Kidney capillary endothelial cell (primary cell): ENCODE measurements around the gene EEF1B2.
"Not testable (repeated sequence)": the region's sequence is repeated elsewhere in the genome, so short reads cannot be mapped to it uniquely, and the experiment has no call there.

Experiments
- DNase-seq: peaks from one replicate; pipeline ENCODE4 v3.0.0-alpha.2; 2018; ENCODE audit warnings: low spot score

The EEF1B2 gene

GRCh38 chr2:206164261-206164862 lies 4.7 kb downstream of the EEF1B2 start:
- peak; percentile 51 for DNase-seq

DNA sequence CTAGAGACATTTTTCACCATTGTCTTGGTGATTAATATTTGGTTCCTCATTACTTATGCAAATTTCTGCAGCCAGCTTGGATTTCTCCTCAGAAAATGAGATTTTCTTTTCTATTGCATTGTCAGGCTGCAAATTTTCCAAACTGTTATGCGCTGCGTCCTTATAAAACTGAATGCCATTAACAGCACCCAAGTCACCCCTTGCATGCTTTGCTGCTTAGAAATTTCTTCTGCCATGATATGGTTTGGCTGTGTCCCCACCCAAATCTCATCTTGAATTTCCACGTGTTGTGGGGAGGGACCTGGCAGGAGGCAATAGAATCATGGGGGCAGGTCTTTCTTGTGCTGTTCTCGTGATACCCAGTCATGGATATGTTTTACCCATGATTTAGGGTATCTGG lies 8.5 kb downstream of the EEF1B2 start:
- DNase-seq = not testable (repeated sequence)

DNA sequence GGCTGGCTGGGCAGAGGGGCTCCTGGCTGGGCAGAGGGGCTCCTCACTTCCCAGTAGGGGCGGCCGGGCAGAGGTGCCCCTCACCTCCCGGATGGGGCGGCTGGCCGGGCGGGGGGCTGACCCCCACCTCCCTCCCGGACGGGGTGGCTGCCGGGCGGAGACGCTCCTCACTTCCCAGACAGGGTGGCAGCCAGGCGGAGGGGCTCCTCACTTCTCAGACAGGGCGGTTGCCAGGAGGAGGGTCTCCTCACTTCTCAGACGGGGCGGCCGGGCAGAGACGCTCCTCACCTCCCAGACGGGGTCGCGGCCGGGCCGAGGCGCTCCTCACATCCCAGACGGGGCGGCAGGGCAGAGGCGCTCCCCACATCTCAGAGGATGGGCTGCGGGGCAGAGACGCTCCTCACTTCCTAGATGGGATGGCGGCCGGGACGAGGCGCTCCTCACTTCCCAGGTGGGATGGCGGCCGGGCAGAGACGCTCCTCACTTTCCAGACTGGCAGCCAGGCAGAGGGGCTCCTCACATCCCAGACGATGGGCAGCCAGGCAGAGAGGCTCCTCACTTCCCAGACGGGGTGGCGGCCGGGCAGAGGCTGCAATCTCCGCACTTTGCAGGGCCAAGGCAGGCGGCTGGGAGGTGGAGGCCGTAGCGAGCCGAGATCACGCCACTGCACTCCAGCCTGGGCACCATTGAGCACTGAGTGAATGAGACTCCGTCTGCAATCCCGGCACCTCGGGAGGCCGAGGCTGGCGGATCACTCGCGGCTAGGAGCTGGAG lies 12.1 kb downstream of the EEF1B2 start:
- not testable (repeated sequence) for DNase-seq

DNA sequence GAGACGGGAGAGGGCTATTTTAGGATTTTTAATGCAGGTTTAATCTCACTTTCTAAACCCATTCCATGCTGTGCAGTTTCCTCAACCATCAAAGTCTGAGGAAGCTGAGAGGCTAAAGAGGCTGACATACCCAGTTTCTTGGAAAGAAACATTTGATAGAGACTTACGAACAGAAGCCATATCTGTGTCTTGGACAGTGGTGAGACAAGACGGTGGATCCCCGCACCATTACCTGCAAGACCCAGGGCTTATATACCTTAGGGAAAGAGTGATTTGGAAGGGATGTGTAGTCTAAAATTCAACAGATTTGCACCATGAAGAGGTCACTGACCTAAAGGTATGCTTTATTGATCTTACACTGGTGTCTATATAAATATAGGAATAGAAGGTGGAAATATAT lies 13.5 kb downstream of the EEF1B2 start:
- DNase-seq = no peak

DNA sequence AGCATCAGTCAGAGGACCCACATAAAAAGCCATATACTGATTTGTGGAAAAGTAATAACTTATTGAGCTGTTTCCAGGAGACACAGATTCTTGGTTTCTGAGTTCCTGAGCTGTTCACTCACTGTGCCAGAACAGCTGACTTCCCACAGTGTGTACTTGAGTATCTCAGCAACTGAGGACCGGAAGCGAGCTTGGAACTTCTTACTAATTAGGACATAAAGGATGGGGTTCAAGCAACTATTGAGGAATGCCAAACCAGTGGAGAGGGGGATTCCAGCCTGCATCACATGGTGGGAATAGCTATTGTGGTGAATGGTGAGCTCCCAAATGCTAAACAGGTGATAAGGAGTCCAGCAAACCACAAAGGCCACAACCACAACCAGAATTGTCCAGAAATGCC lies 16.4 kb downstream of the EEF1B2 start:
- no peak for DNase-seq

DNA sequence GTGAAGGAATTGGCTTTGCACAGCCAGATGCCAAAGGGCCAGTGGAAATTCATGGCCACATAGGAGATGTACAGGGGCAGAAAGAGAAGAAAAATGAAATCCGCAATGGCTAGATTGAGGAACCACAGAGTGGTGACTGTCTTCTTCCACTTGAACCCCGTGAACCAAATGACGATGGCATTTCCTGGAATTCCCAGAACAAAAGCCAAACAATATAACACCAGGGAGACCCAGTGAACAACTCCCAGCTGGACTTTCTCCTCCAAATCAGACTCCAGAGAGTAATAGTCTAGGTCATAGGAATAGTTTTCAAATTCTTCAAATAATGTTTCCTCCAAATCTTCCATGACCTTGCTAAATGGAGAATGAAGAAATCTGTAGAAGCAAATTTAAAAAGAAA lies 17.2 kb downstream of the EEF1B2 start:
- DNase-seq = no peak

- not testable (repeated sequence) for DNase-seq
Measured at GRCh38 chr2:206181526-206181925, 21.8 kb downstream of the EEF1B2 start.

GRCh38 chr2:206189691-206190090 lies 30.0 kb downstream of the EEF1B2 start:
- no peak for DNase-seq

- DNase-seq = no peak
Measured at GRCh38 chr2:206190111-206190510, 30.4 kb downstream of the EEF1B2 start.

DNA sequence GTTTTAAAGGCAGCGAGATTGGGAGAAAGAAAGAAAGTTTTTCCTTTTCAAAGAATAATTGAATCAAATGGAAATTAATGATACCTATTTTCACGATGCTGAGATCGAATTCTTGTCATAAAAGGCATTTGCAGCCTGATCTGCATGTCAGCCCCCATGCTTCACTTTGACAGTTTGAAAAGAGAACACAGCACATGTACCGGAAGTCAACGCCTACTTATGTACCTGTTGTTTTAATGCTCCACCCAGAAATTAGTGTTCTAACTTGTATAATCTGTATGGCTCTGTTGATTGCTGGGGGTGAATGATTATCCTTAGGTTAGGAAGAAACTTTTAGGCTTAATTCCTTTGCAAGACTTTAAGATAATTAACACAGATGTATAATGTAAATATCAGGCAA lies 31.0 kb downstream of the EEF1B2 start:
- DNase-seq = no peak

GRCh38 chr2:206192157-206192556 lies 32.5 kb downstream of the EEF1B2 start:
- DNase-seq = no peak

GRCh38 chr2:206193671-206194357 lies 34.1 kb downstream of the EEF1B2 start:
- DNase-seq = no peak

GRCh38 chr2:206198677-206199076 lies 39.0 kb downstream of the EEF1B2 start:
- no peak for DNase-seq

- no peak for DNase-seq
Measured at GRCh38 chr2:206201075-206201848, 41.6 kb downstream of the EEF1B2 start.

- no peak for DNase-seq
Measured at GRCh38 chr2:206202446-206202845, 42.8 kb downstream of the EEF1B2 start.

GRCh38 chr2:206203331-206203730 lies 43.6 kb downstream of the EEF1B2 start:
- no peak for DNase-seq

DNA sequence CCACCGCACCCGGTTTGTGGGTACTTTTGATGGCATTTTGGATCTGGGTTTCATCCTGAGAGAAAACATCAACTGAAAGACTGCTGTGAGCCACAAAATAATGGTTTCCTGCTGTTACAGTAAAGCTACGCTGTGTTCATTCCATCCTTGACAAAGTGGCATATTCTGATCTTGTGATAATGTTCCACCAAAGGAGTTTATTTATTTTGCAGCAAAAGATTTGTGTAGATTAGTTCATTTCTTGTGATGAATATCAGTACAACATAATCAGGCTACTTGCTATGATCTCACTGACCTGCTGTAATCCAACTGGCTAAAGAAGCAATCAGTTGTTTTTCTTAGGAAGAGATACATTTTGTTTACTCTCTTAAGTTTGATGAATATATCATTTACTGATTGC lies 45.0 kb downstream of the EEF1B2 start:
- no peak for DNase-seq

- DNase-seq = not testable (repeated sequence)
Measured at GRCh38 chr2:206207316-206207715, 47.6 kb downstream of the EEF1B2 start.

DNA sequence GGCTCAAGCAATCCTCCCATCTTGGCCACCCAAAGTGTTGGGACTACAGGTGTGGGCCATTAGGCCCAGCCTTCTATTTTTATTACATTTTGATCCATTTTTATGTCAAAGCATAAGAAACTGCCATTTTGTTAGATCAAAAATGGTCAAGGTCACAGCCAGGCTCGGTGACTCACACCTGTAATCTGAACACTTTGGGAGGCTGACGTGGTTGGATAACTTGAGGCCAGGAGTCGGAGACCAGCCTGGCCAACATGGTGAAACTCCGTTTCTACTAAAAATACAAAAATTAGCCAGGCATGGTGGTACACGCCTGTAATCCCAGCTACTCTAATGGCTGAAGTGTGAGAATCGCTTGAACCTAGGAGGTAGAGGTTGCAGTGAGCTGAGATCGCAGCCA lies 49.2 kb downstream of the EEF1B2 start:
- no peak for DNase-seq

DNA sequence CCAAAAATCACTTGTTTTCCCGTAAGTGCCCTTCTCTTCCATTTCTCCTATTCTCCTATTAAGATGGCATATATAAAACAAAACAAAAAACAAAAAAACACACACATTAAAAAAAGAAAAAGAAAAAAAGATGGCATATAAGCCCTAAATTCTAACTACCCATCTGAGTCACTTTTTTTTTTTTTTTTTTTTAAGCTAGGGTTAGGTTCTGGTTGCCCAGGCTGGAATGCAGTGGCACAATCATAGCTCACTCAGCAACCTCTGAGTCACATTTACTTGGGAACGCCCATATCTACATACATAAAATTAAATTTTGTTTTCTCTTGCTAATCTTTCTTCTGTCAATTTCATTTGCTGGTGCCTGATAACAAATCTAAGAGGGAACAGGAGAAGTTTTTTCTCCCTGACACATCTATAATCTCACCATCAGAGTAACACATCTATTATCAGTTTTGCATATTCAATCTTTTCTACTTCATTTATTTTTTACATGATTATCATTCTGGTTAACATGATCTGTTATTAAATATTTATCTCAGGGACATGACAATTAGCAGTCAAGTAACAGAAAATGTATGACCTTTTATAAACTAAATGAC lies 52.1 kb downstream of the EEF1B2 start:
- no peak for DNase-seq
